GM18909 (cell line): ENCODE measurements around the gene IER5.

Experiments used
- ATAC-seq: cut with Tn5 transposase; IDR thresholded peaks from one replicate; pipeline ENCODE4 v1.9.1; 2021; ENCODE audit warnings: mild to moderate bottlenecking; ENCODE audit not compliant: unreplicated experiment, poor library complexity

IER5 gene

DNA sequence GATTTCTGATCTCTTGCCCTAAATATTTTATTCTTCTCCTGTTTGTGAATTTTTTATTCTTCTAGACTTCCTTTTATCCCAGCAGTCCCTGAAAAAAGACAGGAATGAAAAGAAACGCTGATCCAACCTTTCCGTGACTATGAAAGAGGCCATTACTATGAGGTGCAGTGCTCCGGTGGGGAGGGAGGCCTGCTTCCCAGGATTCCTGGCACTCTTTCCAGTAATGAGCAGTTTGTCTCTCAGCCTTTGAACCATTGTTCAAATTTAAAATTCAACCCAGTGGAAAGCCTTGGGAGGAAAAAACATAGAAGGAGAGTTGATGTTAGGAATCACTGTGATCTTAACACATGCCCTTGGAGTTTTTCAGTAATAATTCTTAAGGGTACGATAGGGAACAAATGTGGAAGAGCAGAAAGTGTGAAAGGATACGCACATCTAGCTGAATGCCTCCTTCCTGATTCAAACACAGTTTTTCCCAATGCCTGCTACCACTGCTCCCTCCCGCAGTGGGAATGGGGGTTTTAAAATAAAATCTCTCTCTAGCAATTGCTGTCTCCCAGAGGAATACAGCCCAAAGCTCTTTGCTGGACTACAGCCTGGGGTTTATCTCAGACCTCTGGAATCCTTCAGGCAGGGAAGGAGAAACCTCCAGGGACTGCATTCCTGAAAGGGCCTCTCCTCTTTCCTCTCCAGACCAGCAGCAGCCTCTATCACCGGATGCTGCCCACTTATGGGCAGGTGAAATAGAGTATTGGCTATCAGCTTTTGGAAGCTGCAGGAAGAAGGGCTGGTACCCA is 6.1 kb downstream of the IER5 start:
- no peak for ATAC-seq

DNA sequence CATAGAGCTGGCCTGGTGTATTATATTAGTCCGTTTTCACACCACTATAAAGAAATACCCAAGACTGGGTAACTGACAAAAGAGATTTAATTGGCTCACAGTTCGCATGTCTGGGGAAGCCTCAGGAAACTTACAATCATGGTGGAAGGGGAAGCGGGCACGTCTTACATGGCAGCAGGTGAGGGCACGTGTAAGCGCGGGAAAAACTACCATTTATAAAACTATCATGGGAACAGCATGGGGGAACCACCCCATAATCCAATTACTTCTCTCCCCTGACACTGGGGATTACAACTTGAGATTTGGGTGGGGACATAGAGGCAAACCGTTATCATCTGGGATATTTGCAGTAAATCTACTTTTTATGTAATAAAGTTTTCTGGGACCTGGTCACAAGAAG is 6.8 kb downstream of the IER5 start:
- ATAC-seq, result no peak

DNA sequence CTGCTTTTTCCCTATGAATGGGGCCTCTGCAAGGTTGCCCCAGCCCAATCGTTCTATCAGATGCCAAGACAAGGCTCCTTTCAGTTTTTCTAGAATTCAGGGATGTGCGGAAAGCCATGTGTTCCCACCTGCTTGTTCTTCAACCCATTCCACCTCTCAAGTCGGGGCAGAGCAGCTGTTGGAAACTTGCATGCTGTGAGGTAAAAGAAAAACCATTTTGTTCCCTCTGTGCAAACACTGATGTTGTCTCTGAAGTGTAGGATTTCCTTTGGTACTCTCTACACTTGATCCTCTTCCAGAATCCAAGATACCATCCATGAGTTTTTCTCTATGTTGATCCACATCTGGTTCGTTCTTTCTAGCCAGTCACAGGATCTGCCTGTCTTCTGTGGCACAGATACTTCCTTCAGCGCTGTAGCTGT is 7.3 kb downstream of the IER5 start:
- no peak for ATAC-seq

DNA sequence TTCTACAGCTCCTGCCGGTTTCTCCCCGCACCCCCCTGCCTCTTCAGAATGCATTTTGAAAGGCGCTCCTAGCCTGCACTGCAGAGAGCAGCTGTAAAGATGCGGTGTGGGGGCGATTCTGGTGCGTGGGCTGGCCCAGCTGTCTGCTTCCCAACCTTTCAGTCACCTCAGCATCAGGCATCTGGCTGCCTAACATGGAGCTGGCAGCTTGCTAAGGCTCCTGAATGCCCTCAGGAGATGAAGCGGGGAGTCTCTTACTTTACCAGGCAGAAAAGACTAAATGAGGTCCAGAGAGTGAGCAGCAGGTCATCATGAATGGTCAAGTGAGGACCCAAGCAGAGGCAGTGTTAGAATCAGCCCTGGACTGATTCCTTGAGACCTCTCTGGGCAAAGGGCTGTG is 8.7 kb downstream of the IER5 start:
- ATAC-seq, result no peak

DNA sequence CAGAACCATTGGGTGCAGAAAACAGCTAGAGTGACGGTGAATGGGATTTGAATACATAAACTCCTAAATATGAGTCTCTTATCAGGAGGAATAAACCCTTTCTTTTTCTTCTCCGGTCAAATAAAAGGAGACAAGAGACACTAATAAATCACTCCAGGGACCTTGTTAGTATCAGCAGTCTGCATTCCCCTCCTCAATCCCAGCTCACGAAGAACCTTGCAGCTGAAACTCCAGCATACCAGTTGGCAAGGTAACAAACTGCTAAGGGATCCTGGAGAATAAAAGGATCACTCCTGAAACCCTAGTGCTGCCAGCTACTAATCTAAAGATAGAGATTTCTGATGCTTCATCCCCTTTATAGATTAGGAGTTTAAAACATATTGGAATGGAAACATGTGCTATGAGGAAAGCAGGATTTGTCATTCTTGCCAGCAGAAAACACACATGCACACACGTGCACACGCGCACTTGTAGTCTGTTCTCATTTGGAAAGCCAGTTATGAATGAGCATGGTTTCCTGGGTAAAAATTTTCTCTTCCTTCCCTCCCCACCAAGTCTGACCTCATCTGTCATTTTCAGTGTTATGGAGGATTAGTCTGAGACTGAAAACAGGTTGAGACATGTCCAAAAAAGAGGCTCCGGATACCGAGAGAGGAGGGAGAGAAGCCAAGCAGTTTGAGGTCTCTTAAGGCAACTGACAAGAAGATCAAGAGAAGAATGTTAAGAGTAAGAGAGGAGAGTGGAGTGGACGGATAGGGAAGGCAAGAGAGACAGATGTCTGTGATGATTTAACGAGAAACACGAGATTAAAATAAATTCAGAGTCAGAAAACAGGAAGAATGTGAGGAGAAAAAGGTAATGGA is 10.9 kb downstream of the IER5 start:
- ATAC-seq, result peak; percentile 64

DNA sequence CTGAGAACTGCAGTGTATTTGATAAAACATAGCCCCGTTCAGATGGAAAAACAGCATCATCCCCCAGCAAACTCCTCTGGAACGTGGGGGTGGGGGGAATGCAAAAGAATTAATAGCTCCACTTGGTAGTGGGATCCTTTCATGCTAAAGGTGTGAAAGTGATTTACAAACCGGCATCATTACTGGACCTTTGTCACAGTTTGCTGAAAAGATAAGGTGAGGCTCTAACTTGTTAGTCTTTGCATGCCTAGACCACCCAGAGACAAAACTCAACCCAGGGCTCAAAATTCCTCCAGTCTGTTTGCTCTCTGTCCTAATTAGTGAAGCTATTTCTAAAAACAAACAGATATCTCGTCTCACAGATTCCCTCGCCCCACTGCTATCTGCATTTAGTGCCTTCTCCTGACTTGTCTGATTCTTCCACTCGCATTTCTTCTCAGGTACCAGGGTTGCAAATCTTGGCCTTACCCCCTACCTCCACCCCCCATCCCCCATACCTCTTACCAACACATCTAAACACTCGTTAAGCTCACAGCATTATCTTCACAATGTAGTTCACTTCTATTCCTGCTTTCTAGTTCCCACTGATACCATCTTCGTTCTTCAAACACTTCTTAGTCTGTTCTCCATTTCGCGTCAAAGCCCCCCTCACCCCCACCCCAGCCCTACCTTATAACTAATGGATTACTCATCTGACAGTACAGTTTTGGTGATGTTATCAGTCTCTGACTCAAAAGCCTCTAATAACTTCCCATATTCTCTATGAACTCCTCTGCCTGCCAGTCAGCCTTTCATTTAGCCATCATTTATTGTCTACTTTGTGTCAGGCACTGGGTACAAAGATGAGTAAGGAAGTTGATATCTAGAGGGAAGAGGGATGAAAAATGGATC is 11.8 kb downstream of the IER5 start:
- no peak for ATAC-seq

DNA sequence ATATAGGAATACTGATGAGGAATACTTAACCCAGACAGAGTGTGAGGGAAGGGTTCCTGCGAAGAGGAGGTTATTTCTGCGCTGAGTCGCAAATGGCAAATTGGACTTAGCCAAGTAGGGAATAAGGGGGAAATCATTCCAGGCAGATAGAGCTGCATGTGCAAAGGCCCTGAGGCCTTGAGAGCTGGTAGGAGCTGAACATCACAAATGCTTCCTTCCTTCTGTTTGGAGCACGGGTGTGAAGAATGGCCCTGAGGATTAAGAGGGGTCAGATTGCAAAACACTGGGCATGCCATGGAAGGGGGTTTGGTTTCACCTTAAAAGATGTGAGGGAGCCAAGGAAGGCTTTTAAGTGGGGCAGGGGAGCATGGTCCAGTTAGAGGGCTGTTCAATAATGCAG is 12.4 kb downstream of the IER5 start:
- ATAC-seq, result no peak

DNA sequence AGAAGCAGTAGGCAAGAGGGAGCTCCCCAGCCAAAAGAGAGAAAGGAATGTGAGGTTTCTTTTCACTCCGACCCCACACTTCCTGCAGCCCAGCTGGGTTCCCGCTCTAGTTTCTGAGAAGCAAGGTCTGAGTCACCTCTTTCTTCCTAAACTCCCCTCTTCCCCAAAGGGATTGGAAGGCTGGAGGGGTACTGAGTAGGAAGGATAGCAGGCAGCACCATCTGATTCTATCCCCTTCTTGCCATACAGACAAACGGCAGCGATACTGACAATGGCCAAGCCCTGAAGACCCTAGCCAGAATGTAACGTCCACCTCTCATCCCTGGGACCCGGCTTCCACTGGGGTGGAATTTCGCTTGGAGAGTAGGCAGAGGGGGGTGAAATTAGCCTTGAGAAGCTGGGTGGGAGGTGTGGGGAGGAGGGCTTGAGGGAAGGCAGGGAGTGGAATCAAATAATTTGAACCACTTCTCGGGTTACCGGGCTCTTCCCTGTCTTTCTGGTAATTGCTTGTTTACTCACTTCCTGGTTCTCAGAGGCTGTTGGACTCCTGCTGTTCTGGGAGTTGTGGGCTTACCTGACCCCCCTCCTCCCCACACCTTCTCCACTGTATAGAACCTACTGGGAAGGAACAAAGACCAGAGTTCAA is 13.2 kb downstream of the IER5 start:
- no peak for ATAC-seq

DNA sequence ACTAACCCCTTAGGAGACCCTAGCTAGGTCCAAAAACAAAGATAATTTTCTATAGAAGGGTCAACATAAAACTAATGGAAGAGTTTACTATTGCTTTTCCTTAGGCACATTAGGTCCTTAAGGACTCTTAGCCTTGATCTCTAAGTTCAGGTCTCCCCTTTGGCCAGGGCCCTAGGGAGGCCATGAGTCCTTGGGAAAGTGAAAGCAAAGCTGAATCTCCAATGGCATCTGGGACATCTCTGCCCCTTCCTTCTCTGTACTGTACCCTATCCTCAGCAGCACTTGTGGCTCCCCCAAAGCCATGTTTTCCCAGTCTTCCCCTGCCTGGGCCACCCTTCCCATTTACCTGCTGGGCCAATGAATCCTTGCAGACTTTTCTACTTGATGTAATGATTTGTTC is 14.3 kb downstream of the IER5 start:
- ATAC-seq, result no peak

DNA sequence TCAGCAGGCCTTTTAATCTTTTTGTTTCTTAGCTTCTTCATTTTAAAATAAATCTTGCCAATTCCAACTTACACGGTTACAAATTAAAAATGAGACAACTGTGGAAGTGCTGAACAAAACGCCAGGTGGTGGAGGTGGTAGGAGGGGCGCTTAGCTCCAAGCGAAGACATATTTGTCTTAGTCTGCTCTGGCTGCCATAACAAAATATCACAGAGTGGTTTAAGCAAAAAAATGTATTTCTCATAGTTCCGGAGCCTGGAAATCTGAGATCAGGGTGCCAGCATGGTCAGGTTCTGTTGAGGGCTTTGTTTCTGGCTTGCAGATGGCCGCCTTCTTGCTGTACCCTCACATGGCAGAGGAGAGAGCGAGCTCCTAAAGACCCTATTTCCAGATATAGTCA is 14.9 kb downstream of the IER5 start:
- ATAC-seq, result no peak

DNA sequence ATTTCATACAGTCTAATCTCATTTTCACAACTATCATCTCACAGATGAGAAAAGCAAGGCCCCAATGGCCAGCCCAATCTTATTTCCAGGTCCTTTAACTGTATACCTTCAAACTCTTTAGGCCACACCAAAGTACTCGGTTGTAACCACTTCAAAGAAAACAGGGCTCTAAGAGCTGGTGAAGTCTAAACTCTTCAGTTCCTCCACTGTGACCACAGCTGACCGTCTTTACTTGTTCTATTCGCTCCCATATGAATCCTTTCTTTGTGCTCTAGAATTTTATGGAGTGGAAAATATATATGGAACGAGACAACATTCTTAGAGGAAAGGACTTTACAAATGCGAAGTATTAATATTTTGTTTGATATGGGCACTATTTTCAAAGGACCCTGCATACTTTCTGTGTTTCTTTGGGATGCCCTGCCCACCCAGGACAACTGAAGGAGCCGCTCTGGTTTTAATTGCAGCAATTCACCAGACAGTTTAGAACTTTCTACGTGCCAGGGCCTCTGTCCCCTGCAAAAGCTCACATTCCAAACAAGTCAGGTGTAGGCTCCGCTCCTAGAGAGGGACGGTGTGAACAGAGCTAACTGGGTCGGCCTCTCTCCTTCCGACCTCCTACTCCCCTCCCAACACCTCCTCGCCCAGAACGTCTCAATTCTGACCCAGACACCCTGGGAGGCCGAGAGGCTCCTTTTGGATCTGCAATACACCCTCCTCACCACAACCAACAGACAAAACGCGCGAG is 15.7 kb downstream of the IER5 start:
- ATAC-seq, result no peak

DNA sequence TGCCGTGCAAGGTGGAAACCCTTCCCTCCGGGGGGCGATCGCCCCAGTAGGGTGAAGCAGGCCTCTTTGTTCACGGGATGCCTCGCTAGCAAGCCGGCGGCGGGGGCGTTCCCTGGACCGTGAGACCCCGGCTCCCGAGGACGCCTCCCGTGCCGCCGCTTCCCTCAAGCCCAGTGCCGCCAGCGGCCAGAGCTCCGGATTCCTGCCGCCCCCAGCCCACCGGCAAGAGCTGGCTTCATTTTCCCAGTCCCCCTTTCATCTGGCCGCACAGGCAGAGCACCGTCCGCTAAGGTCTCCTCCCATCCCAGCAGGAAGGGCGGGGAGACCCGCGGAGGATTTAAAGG is 16.3 kb downstream of the IER5 start:
- peak; percentile 24 for ATAC-seq

DNA sequence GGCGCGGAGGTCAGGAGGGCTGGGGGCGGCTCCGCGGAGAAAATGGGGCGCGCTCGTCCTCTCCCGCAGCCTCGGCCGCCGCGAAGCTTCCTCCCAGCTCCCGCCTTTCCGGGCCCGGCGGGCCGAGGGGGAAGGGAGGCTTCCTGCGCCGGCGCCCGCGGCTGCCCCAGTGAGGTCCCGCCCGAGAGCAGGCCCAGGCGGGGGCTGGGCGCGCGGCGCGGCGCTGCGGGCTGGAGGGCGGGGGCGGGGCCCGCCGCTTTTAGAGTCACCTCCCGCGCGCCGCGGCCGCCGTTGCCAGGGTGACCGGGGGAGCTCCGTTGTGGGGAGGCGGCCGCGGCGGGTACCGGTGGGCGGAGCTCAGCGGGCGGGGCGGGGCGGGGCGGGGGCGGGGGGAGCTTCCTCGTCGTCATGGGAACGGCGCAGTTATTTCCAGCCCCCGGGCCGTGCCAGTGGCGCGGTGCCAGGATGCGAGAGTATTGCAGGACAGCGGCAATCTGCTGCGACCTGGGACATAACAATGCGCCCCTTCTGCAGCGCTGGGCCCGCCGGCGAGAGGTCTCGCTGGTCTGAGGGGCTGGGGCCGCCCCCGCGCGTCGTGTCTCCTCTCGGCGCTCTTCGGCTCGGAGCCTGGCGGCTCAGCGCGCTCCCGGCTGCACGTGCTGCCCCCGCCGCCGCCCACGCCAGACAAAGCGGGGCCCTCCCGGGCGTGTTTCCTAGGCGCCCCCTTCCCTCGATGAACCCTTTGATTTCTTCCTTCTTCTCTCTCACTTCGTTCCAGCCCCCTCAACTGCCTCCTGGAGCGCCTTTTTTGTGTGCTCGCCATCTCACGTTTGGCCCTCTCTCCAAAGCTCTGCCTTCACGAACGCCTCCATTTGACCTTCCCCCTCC is 16.9 kb downstream of the IER5 start:
- ATAC-seq, result peak; percentile 81

DNA sequence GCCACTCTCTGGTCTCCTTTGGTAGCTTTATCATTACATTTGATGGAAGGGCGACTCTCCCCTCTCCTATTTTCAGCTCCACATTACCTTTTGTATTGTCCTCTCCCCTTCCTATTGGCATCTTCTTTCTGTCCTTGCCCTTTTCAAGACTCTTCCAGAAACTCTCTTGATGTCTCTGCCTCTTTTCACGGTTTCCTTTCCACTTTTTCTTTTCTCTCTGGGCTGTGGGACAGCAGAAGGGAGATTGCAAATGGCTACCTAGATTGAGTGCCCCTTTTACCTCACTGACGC is 17.5 kb downstream of the IER5 start:
- no peak for ATAC-seq

DNA sequence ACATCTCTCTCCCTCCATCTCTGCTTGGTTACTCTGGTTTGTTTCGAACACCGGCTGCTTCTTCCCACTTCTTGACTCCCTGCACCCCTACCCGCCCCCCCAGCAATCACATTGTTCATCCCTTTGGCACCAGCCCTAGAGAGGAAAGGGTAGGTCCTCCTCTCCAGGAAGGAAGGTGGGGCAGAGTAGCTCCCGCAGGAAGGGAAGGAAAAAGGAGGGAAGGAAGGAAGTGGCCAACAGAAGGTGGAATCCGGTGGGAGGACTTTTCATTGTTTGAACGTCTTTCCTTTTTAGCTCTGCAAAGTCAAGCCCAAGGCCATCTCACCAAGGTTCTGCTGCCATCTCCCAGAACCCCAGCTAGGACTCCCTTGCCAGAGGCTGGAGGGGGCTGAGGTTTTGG is 18.0 kb downstream of the IER5 start:
- no peak for ATAC-seq

DNA sequence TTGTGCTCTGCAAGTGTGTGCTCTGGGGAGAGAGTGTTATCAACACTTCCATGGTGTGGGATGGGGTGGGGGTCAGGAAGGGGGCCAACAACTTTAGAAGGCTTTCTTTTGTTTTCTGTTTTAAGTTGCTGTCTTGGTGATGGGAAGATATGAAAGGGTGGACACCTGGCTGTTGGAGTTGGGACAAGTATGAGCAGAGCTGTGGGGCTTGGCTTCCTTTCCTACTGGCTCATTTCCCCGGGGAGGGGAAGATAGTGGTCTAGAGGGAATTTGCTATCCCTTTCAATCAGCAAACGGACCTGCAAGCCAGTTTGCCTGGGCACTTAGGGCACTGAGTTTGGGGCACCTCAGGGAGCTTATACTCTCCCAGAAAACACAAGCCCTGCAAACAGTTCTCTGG is 19.2 kb downstream of the IER5 start:
- no peak for ATAC-seq

DNA sequence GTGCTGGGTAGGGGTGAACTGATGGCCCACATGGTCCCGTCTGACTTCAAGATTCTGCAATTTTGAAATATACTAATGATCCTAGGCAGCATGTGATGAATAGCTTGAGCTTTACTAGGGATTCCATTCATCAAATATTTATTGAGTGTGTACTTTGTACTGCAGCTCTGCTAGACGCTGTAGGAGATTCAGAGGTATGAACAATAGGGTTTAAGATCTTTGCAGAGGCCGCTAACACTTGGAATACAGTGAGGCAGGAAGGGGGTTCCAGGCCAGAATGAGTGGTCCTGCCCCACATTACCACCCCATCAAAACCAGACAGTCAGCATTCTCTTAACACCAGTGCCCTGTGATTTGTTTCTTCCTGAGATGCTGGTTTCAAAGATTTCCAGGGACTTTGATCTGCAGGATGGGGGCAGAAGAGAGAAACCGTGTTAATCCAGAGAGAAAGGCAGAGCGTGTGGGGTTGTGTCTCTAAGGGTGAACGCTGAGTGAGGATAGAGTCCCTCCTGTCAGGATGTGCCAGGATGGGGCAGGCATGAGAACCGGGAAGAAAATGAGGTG is 19.9 kb downstream of the IER5 start:
- ATAC-seq, result no peak

DNA sequence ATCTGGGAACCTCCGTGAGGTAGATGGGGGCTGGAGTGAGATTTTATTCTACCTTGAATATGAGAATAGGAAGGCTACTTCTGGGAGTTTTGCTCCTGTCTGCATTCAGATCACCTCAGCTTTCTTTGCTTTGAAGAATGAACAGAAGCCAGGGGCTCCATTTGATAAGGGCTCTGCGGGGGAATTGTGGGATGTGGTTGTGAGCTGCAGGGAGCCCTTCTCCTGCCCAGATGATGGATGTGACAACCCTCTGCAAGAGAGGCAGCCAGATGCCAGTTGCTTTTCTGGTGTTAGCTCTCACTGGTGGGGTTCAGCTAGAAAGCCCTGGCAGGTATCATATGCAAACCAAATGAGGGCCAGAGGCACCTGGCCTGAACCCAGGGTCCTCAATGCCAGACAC is 21.5 kb downstream of the IER5 start:
- no peak for ATAC-seq

DNA sequence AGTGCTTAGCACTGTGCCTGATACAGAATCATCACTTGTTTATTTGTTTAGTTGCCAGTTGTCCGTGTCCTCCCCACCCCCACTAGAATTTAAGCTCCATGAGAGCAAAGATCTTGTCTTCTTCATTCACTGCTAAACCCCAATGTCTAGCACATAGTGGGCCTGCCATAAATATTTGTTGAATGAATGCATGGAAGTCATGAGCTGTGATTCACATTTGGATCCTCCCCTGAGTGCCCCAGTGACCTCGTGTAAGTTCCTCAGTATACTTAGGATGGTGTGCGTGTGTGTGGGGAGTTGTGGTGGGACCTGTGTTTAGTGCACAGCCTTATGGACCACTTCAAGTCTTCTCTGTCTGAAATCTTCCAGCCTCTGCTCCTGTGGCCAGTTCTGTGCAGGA is 23.1 kb downstream of the IER5 start:
- ATAC-seq, result no peak
